HepG2 (cell line): ENCODE results near the gene ANKRD62. TPM values are rescaled to one million over a fixed set of nuclear protein-coding genes. Genes with fewer than 3 reads are reported as not detected.
"Not testable (repeated sequence)": the region's sequence is repeated elsewhere in the genome, so short reads cannot be mapped to it uniquely, and the experiment has no call there.

Experiments
- ATAC-seq: fragments of 200-7000 bp; cut with Tn5 transposase; 3 replicates; pipeline ENCODE4 v1.9.1; 2020; ENCODE audit warnings: mild to moderate bottlenecking, moderate library complexity
- BruUV-seq: library from RNA; stranded (reverse); fragments of 400-500 nt; replicated peaks from 2 replicates; lab custom pipeline; 2021; lab: Mats Ljungman, UMichigan
- CTCF ChIA-PET: fragments of 300-600 bp; formaldehyde crosslinking; extraction: SDS; loops from one replicate; lab custom pipeline; 2021; ENCODE audit warnings: low total read pairs, inconsistent platforms, low intra/inter-chr PET ratio; lab: Yijun Ruan, JAX
- POLR2A ChIA-PET: fragments of 350-600 bp; sonication (Branson Sonifier 250); formaldehyde crosslinking; loops from one replicate; lab custom pipeline; 2020; ENCODE audit warnings: antibody characterized with exemption, inconsistent platforms; lab: Yijun Ruan, JAX
- DNase-seq: peaks from one replicate; pipeline ENCODE4 v3.0.0-alpha.2; 2015; ENCODE audit warnings: low spot score
- FAIRE-seq: peaks from 3 replicates; lab custom pipeline; 2011; peaks lifted over from hg19 to GRCh38; lab: Jason Lieb, UNC
- H2AFZ ChIP-seq: one replicate; pipeline ENCODE4 v1.6.1; 2011; ENCODE audit warnings: low read length, inconsistent platforms
- H3K27ac ChIP-seq: fragments of 300-600 bp; 3 replicates; pipeline ENCODE4 v1.8.0; 2011; ENCODE audit warnings: mixed run types, mild to moderate bottlenecking, mixed read lengths, low read length, inconsistent platforms; ENCODE audit not compliant: insufficient read depth; ENCODE audit errors: extremely low read length
- H3K27me3 ChIP-seq, 2 experiments: fragments of 200-600 bp in 1 of 2; 2 replicates in 1 of 2; 3 replicates in 1 of 2; pipeline versions ENCODE4 v1.6.0 to v1.8.0; 2011; ENCODE audit warnings: low read length in 2 of 2, mild to moderate bottlenecking in 2 of 2, moderate library complexity in 2 of 2, inconsistent platforms in 1 of 2; ENCODE audit not compliant: insufficient read depth in 2 of 2, control insufficient read depth in 1 of 2
- H3K36me3 ChIP-seq, 2 experiments: fragments of 200-600 bp in 1 of 2; replicated peaks in 1 of 2; 2 replicates in 1 of 2; 3 replicates in 1 of 2; pipeline versions ENCODE4 v1.5.1 to v1.8.0; 2011; ENCODE audit warnings: low read length in 2 of 2, inconsistent platforms in 1 of 2; ENCODE audit not compliant: insufficient read depth in 2 of 2, control insufficient read depth in 1 of 2
- H3K4me1 ChIP-seq: 2 replicates; pipeline ENCODE4 v1.5.1; 2012; ENCODE audit warnings: low read length, inconsistent platforms; ENCODE audit not compliant: insufficient read depth
- H3K4me2 ChIP-seq: 2 replicates; pipeline ENCODE4 v1.6.0; 2011; ENCODE audit warnings: low read depth, low read length, inconsistent platforms
- H3K4me3 ChIP-seq, 3 experiments: fragments of 200-600 bp in 1 of 3; sonication (generic), shearing (Covaris generic) in 1 of 3; replicated peaks in 1 of 3; 2 replicates each; pipeline ENCODE4 v1.5.1; 2011 to 2016; ENCODE audit warnings: low read length in 3 of 3, inconsistent platforms in 2 of 3, low read depth in 2 of 3, mild to moderate bottlenecking in 2 of 3, control low read depth in 1 of 3, mixed read lengths in 1 of 3; ENCODE audit not compliant: insufficient read depth in 1 of 3
- H3K79me2 ChIP-seq: one replicate; pipeline ENCODE4 v1.6.1; 2011; ENCODE audit warnings: low read length, inconsistent platforms; ENCODE audit not compliant: insufficient read depth
- H3K9ac ChIP-seq: 2 replicates; pipeline ENCODE4 v1.6.0; 2011; ENCODE audit warnings: mild to moderate bottlenecking, low read depth, low read length, inconsistent platforms; ENCODE audit not compliant: insufficient read depth
- H3K9me3 ChIP-seq: 2 replicates; pipeline ENCODE4 v1.5.1; 2012; ENCODE audit warnings: mild to moderate bottlenecking, low read length
- H4K20me1 ChIP-seq: 2 replicates; pipeline ENCODE4 v1.6.0; 2011; ENCODE audit warnings: inconsistent platforms, mild to moderate bottlenecking, low read length, moderate library complexity; ENCODE audit not compliant: insufficient read depth
- BCL6 ChIP-seq: IDR thresholded peaks from 2 replicates; pipeline ENCODE4 v1.6.1; 2016; ENCODE audit warnings: missing genetic modification reagents, missing compliant biosample characterization
- HOXA3 ChIP-seq: sonication (generic); formaldehyde crosslinking; IDR thresholded peaks from 2 replicates; pipeline ENCODE4 v1.5.0; 2020; ENCODE audit warnings: missing genetic modification reagents
- MIXL1 ChIP-seq: IDR thresholded peaks from 2 replicates; pipeline ENCODE4 v1.6.1; 2016
- NFE2L1 ChIP-seq: sonication (generic); formaldehyde crosslinking; IDR thresholded peaks from 2 replicates; pipeline ENCODE4 v1.4.0; 2020; ENCODE audit warnings: missing genetic modification reagents, mild to moderate bottlenecking, borderline replicate concordance
- NFKBIZ ChIP-seq: IDR thresholded peaks from 2 replicates; pipeline ENCODE4 v1.6.1; 2018; ENCODE audit warnings: missing genetic modification reagents, missing compliant biosample characterization
- SP1 ChIP-seq, 2 experiments: fragments of 450-650 bp in 1 of 2; sonication (generic) in 1 of 2; formaldehyde crosslinking in 1 of 2; IDR thresholded peaks; 2 replicates each; pipeline versions ENCODE4 v1.4.0 to v1.6.1; 2016 to 2020; ENCODE audit warnings: missing genetic modification reagents in 1 of 2
- ZNF484 ChIP-seq: sonication (generic); formaldehyde crosslinking; IDR thresholded peaks from 2 replicates; pipeline ENCODE4 v1.5.1; 2020; ENCODE audit warnings: mild to moderate bottlenecking, low read depth, missing genetic modification reagents, borderline replicate concordance
- ZNF761 ChIP-seq: sonication (generic); formaldehyde crosslinking; conservative IDR thresholded peaks from 2 replicates; pipeline ENCODE4 v1.4.0; 2020; ENCODE audit warnings: mild to moderate bottlenecking, missing genetic modification reagents
- WGBS: methylation state at CpG from one replicate; pipeline ENCODE4 v1.1.6; 2017; ENCODE audit warnings: low lambda C conversion rate; 5-methylcytosine and 5-hydroxymethylcytosine counted together
- in situ Hi-C: cut with HindIII; loops from 2 replicates; pipeline ENCODE4 v1.10.0; 2017; ENCODE audit warnings: low pct_unique_long_range_greater_than_20kb; ENCODE audit not compliant: extremely low pct_ligation_motif_present
- intact Hi-C: fragments of 100-400 bp; cut with micrococcal nuclease; formaldehyde crosslinking; loops from one replicate; pipeline ENCODE4 v1.10.0; 2022; ENCODE audit not compliant: unreplicated experiment
- polyA plus RNA-seq, 8 experiments: library from polyadenylated mRNA; depleted of rRNA in 3 of 8; stranded (reverse) in 7 of 8; unstranded in 1 of 8; fragments of >200 nt; fragmentation: Illumina TruSeq in 4 of 8; extraction: Trizol in 4 of 8; gene quantifications; 2 replicates each; pipeline versions ENCODE4 v1.2.1 to v1.2.3, GENCODE V29; 2011 to 2016; ENCODE audit warnings: low read depth in 4 of 8, missing spikeins in 1 of 8, mixed read lengths in 1 of 8; ENCODE audit not compliant: insufficient read depth in 1 of 8
- total RNA-seq, 5 experiments: library from RNA; depleted of rRNA; stranded (reverse); fragments of >200 nt; fragmentation: Illumina TruSeq; extraction: Trizol; gene quantifications; 2 replicates each; pipeline ENCODE4 v1.2.3, GENCODE V29; 2016; ENCODE audit warnings: low read depth in 1 of 5
- TF ChIP-seq, protein P1 (sequence below): IDR thresholded peaks from 2 replicates; pipeline ENCODE4 v1.6.1; 2016; ENCODE audit warnings: missing compliant biosample characterization, missing genetic modification reagents, borderline replicate concordance
- TF ChIP-seq, protein P2 (sequence below): sonication (generic); formaldehyde crosslinking; IDR thresholded peaks from 2 replicates; pipeline ENCODE4 v1.8.1; 2023; ENCODE audit warnings: missing genetic modification reagents, inconsistent platforms, borderline replicate concordance

Gene ANKRD62
- total and polyA plus RNA-seq, 2 of the 13 experiments (the other 11 are each of a cell fraction or from before 2014, with no cell fraction given): not detected

GRCh38 chr18:12071066-12071465 is 22.6 kb upstream of the ANKRD62 start:
- H3K9ac ChIP-seq, intact Hi-C loops, H3K79me2 ChIP-seq, H3K27ac ChIP-seq, H2AFZ ChIP-seq, H3K36me3 ChIP-seq, H3K9me3 ChIP-seq, H3K4me1 ChIP-seq, CTCF ChIA-PET, H4K20me1 ChIP-seq, in situ Hi-C loops, FAIRE-seq, POLR2A ChIA-PET, DNase-seq, H3K4me3 ChIP-seq, ATAC-seq, BruUV-seq, H3K4me2 ChIP-seq: not testable (repeated sequence)
- 0% methylated on average over 1 of the region's 1 CpG for WGBS
- H3K27me3 ChIP-seq: peaks cover 0 to 23% of the 10 kb centered on the region in 2 experiments; a peak in 3 of 5 replicates

GRCh38 chr18:12072996-12073395 is 20.6 kb upstream of the ANKRD62 start:
- no peaks in the 10 kb centered on the region for H3K79me2 ChIP-seq
- H3K4me2 ChIP-seq: no peak overlapping the region
- peaks cover 0 to 24% of the 10 kb centered on the region in 2 experiments; a peak in 3 of 5 replicates for H3K27me3 ChIP-seq
- intact Hi-C loops: no loop called here
- H3K9ac ChIP-seq: no peak overlapping the region
- ATAC-seq: no peak
- no peaks in the 10 kb centered on the region for H3K9me3 ChIP-seq
- no peak for DNase-seq
- no peak overlapping the region for H3K27ac ChIP-seq
- no peak overlapping the region for H3K4me3 ChIP-seq
- WGBS: 0% methylated on average over 1 of the region's 1 CpG
- CTCF ChIA-PET: no interaction called here
- no TSS peak for BruUV-seq
- no peaks in the 10 kb centered on the region for H4K20me1 ChIP-seq
- no peak overlapping the region for H2AFZ ChIP-seq
- POLR2A ChIA-PET: no interaction called here
- H3K36me3 ChIP-seq: no peaks in the 10 kb centered on the region
- TF ChIP-seq ZNF484 (CRISPR knock-in tag) (no peak), HOXA3 (CRISPR knock-in tag) (no peak), MIXL1 (no peak), BCL6 (no peak), SP1 (IDR thresholded peaks at IDR 0.05) (no peak), SP1 (CRISPR knock-in tag; IDR thresholded peaks at IDR 0.05) (no peak), NFE2L1 (CRISPR knock-in tag) (no peak), ZNF761 (CRISPR knock-in tag) (no peak), NFKBIZ (no peak)
- TF ChIP-seq, protein P1, sequence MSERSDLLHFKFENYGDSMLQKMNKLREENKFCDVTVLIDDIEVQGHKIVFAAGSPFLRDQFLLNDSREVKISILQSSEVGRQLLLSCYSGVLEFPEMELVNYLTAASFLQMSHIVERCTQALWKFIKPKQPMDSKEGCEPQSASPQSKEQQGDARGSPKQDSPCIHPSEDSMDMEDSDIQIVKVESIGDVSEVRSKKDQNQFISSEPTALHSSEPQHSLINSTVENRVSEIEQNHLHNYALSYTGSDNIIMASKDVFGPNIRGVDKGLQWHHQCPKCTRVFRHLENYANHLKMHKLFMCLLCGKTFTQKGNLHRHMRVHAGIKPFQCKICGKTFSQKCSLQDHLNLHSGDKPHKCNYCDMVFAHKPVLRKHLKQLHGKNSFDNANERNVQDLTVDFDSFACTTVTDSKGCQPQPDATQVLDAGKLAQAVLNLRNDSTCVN: no peak
- TF ChIP-seq, protein P2, sequence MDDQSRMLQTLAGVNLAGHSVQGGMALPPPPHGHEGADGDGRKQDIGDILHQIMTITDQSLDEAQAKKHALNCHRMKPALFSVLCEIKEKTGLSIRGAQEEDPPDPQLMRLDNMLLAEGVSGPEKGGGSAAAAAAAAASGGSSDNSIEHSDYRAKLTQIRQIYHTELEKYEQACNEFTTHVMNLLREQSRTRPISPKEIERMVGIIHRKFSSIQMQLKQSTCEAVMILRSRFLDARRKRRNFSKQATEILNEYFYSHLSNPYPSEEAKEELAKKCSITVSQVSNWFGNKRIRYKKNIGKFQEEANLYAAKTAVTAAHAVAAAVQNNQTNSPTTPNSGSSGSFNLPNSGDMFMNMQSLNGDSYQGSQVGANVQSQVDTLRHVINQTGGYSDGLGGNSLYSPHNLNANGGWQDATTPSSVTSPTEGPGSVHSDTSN (CRISPR knock-in tag): no peak
- TF ChIP-seq, all 625 proteins: peak for 0
- in situ Hi-C loops: no loop called here
- FAIRE-seq: no peak
- peaks cover 10% of the 10 kb centered on the region; the same call in 1 of the 2 replicates for H3K4me1 ChIP-seq
